B cell (primary cell): ENCODE data around the gene SATL1. TPM values are rescaled to one million over a fixed set of nuclear protein-coding genes. Genes with fewer than 3 reads are reported as not detected.

ENCODE experiments used
- ATAC-seq: fragments of 200-7000 bp; cut with Tn5 transposase; one replicate; pipeline ENCODE4 v1.10.0; 2021; ENCODE audit warnings: low read depth, mild to moderate bottlenecking, moderate number of reproducible peaks, moderate library complexity
- CTCF ChIA-PET: fragments of 350-600 bp; sonication (Branson Sonifier 250); formaldehyde crosslinking; loops from one replicate; lab custom pipeline; 2021; ENCODE audit warnings: antibody characterized with exemption, inconsistent platforms; lab: Charles Lee
- POLR2A ChIA-PET: fragments of 350-600 bp; sonication (Branson Sonifier 250); formaldehyde crosslinking; loops from one replicate; lab custom pipeline; 2021; ENCODE audit warnings: antibody characterized with exemption; lab: Charles Lee
- DNase-seq: peaks from one replicate; pipeline ENCODE4 v3.0.0; 2013
- H2AFZ ChIP-seq: 2 replicates; pipeline ENCODE4 v1.6.1; 2012; ENCODE audit warnings: mild to moderate bottlenecking, low read depth, low read length; ENCODE audit not compliant: insufficient read depth, poor library complexity, severe bottlenecking
- H3K27ac ChIP-seq, 2 donors: 1 replicate in 1 of 2; 2 replicates in 1 of 2; pipeline ENCODE4 v1.5.1; 2012 to 2013; ENCODE audit warnings: low read length in 2 of 2, mild to moderate bottlenecking in 2 of 2, moderate library complexity in 1 of 2
- H3K27me3 ChIP-seq, 4 experiments: fragments of 200-600 bp in 1 of 4; sonication (generic) in 1 of 4; replicated peaks in 1 of 4; 1 replicate in 2 of 4; 2 replicates in 2 of 4; pipeline versions ENCODE4 v1.6.1 to v1.7.0; 2013 to 2016; ENCODE audit warnings: low read length in 3 of 4, mild to moderate bottlenecking in 2 of 4, mixed read lengths in 1 of 4, moderate library complexity in 1 of 4; ENCODE audit not compliant: insufficient read depth in 4 of 4, control insufficient read depth in 3 of 4; ENCODE audit errors: control extremely low read depth in 1 of 4
- H3K36me3 ChIP-seq, 2 experiments: replicated peaks in 1 of 2; 1 replicate in 1 of 2; 2 replicates in 1 of 2; pipeline versions ENCODE4 v1.6.1 to v1.7.1; 2013; ENCODE audit warnings: low read length in 1 of 2; ENCODE audit not compliant: insufficient read depth in 2 of 2, control insufficient read depth in 1 of 2; ENCODE audit errors: control extremely low read depth in 1 of 2, extremely low read depth in 1 of 2
- H3K4me1 ChIP-seq, 2 donors: fragments of 200-600 bp in 1 of 2; sonication (generic) in 1 of 2; 1 replicate in 1 of 2; 2 replicates in 1 of 2; pipeline versions ENCODE4 v1.5.1 to v1.6.1; 2013 to 2017; ENCODE audit warnings: low read length in 2 of 2; ENCODE audit not compliant: control insufficient read depth in 2 of 2, insufficient read depth in 2 of 2
- H3K4me2 ChIP-seq: replicated peaks from 2 replicates; pipeline ENCODE3; 2012; ENCODE audit warnings: mild to moderate bottlenecking, low read depth, low read length; ENCODE audit not compliant: poor library complexity, severe bottlenecking
- H3K4me3 ChIP-seq, 5 experiments: fragments of 200-600 bp in 1 of 5; sonication (generic) in 1 of 5; 1 replicate in 3 of 5; 2 replicates in 2 of 5; pipeline versions ENCODE4 v1.5.1 to v1.7.0; 2011 to 2016; ENCODE audit warnings: low read length in 4 of 5, mild to moderate bottlenecking in 4 of 5, low read depth in 2 of 5, control low read depth in 1 of 5, moderate library complexity in 1 of 5; ENCODE audit not compliant: insufficient read depth in 1 of 5; ENCODE audit errors: control extremely low read depth in 1 of 5, extremely low read depth in 1 of 5
- H3K79me2 ChIP-seq: fragments of 200-600 bp; sonication (generic); one replicate; pipeline ENCODE4 v1.6.0; 2016; ENCODE audit warnings: low read length; ENCODE audit not compliant: control insufficient read depth, insufficient read depth
- H3K9ac ChIP-seq: fragments of 200-600 bp; sonication (generic); 2 replicates; pipeline ENCODE4 v1.6.1; 2017; ENCODE audit warnings: mild to moderate bottlenecking, low read length, moderate library complexity
- H3K9me3 ChIP-seq, 3 donors: one replicate each; pipeline versions ENCODE4 v1.6.1 to v1.7.1; 2013; ENCODE audit warnings: low read length in 2 of 3; ENCODE audit not compliant: control insufficient read depth in 2 of 3, insufficient read depth in 1 of 3; ENCODE audit errors: control extremely low read depth in 1 of 3
- H4K20me1 ChIP-seq: 2 replicates; pipeline ENCODE4 v1.6.0; 2012; ENCODE audit warnings: mild to moderate bottlenecking, low read length; ENCODE audit not compliant: insufficient read depth, control insufficient read depth, poor library complexity, severe bottlenecking
- H3K27ac Mint-ChIP-seq: one replicate; pipeline ENCODE4 v1.8.0; 2021; ENCODE audit warnings: mixed read lengths
- H3K27me3 Mint-ChIP-seq: one replicate; pipeline ENCODE4 v1.8.0; 2021; ENCODE audit warnings: mixed read lengths
- H3K4me1 Mint-ChIP-seq: one replicate; pipeline ENCODE4 v1.8.0; 2021; ENCODE audit warnings: mixed read lengths
- H3K4me3 Mint-ChIP-seq: one replicate; pipeline ENCODE4 v1.8.0; 2021; ENCODE audit warnings: mixed read lengths
- H3K9me3 Mint-ChIP-seq: one replicate; pipeline ENCODE4 v1.8.0; 2022; ENCODE audit warnings: mixed read lengths; ENCODE audit not compliant: insufficient read depth
- EZH2 ChIP-seq: IDR thresholded peaks from 2 replicates; pipeline ENCODE4 v1.6.1; 2012; ENCODE audit warnings: borderline replicate concordance, low read depth, mild to moderate bottlenecking, moderate library complexity, low read length; ENCODE audit not compliant: insufficient read depth, poor library complexity, severe bottlenecking
- WGBS: methylation state at CpG from one replicate; pipeline ENCODE4 v1.1.5; 2013; ENCODE audit warnings: missing lambda C conversion rate; ENCODE audit not compliant: insufficient coverage; 5-methylcytosine and 5-hydroxymethylcytosine counted together
- intact Hi-C: fragments of 100-400 bp; cut with micrococcal nuclease; formaldehyde crosslinking; loops from one replicate; pipeline ENCODE4 v1.10.0; 2022
- polyA plus RNA-seq: library from polyadenylated mRNA; depleted of rRNA; stranded (reverse); fragments of >200 nt; gene quantifications from 2 replicates; pipeline ENCODE4 v1.2.3, GENCODE V29; 2012
- total RNA-seq, 2 donors: library from RNA; stranded (reverse); fragments of 120-200 nt in 1 of 2; gene quantifications; 1 replicate in 1 of 2; 2 replicates in 1 of 2; pipeline versions ENCODE4 v1.2.3 to v1.2.4, GENCODE V29; 2013 to 2022
- TF ChIP-seq, protein P1 (sequence below): fragments of 200-600 bp; IDR thresholded peaks from one replicate; pipeline ENCODE4 v1.8.0; 2022; ENCODE audit warnings: antibody characterized with exemption, mild to moderate bottlenecking

SATL1 gene
- total and polyA plus RNA-seq, 2 donors (not counting 1 experiment from before 2014, with no cell fraction given): 0.04 TPM; not detected in 1

DNA sequence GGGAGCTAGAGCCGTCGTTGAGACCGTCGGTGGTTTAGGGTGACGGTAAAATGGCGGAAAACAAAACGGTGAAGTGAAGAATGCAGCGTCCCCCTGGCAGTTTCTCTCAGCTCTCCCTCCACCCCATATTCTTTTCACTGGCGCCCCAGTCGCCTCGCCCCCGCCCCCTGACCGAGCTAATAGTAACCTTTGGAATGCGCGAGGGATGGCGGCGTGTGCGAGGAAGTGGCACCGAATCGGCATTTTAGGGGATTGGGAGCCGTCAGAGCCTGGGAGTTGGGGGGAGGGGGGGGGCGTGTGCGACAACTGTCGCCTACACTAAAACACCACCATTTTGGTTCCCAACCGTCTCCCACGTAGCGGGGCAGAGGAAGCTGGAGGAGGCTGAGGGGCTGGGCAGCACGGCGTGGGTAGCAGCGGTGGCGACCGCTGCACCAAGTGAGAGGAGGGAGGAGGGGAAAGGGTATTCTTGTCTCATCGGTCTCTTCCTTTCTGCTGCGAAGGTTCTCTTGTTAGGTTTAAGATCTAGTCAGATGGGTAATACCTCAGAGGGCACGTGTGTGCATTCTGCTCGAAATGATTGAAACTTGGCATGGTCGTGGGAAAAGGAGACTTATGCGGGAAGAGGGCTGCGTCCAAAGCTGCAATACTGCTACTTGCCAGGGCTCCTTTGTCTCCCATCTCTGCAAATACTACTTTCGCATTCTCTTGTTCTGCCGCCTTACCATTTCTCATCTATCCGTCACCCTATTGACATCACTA is 1.1 kb upstream of the SATL1 start:
- no peaks in the 10 kb centered on the region for H4K20me1 ChIP-seq
- no peaks in the 10 kb centered on the region for H3K27me3 ChIP-seq
- H3K4me2 ChIP-seq: peak overlapping the region; percentile 71
- 0% methylated on average over 8 of the region's 42 CpGs for WGBS
- ATAC-seq (peak; percentile 46), DNase-seq (peak; percentile 29)
- Mint-ChIP-seq H3K9me3 (no peaks in the 10 kb centered on the region), H3K27ac (peak overlapping the region; percentile 87), H3K4me3 (peak overlapping the region; percentile 99), H3K27me3 (no peaks in the 10 kb centered on the region), H3K4me1 (peaks cover 16% of the 10 kb centered on the region)
- ChIA-PET POLR2A (interaction anchor here (0.6 kb wide), 1 partner anchor 54 kb away, joined by 5 read pairs; no protein-coding TSS in a partner anchor), CTCF (interaction anchor here (0.7 kb wide), 1 partner anchor 200 kb away, joined by 4 read pairs; no protein-coding TSS in a partner anchor)
- peak overlapping the region; percentile 38 to 57 for H3K27ac ChIP-seq
- H3K79me2 ChIP-seq: no peaks in the 10 kb centered on the region
- no peaks in the 10 kb centered on the region for H3K9me3 ChIP-seq
- H3K9ac ChIP-seq: peak overlapping the region; percentile 72
- peaks cover 3 to 6% of the 10 kb centered on the region in 2 donors for H3K4me1 ChIP-seq
- H3K36me3 ChIP-seq: no peaks in the 10 kb centered on the region
- peak overlapping the region; percentile 78 for H2AFZ ChIP-seq
- TF ChIP-seq EZH2: no peak
- TF ChIP-seq, protein P1, sequence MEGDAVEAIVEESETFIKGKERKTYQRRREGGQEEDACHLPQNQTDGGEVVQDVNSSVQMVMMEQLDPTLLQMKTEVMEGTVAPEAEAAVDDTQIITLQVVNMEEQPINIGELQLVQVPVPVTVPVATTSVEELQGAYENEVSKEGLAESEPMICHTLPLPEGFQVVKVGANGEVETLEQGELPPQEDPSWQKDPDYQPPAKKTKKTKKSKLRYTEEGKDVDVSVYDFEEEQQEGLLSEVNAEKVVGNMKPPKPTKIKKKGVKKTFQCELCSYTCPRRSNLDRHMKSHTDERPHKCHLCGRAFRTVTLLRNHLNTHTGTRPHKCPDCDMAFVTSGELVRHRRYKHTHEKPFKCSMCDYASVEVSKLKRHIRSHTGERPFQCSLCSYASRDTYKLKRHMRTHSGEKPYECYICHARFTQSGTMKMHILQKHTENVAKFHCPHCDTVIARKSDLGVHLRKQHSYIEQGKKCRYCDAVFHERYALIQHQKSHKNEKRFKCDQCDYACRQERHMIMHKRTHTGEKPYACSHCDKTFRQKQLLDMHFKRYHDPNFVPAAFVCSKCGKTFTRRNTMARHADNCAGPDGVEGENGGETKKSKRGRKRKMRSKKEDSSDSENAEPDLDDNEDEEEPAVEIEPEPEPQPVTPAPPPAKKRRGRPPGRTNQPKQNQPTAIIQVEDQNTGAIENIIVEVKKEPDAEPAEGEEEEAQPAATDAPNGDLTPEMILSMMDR: no peak
- H3K4me3 ChIP-seq: peak overlapping the region; percentile 52 to 81 (median 71)
- intact Hi-C loops: no loop called here

DNA sequence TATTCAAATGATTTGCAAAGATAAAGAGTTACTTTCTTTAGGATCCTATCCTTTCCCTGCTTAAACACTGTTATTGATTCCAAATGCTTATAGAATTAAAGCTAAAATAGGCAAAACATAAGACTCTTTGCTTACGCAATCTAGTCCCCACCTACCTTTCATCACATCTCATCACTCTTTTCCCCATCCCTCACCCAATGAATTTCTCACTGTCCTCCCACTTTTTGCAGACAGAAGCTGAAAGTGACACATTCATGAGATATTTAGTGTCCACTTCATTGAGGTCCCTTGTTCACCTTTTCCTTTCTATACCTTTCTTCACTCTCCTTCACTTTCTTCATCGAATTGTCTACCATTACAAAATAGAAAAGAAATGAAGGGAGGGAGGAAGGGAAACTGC is 424 bp downstream of the SATL1 start:
- intact Hi-C loops: no loop called here
- peak overlapping the region; percentile 72 for H3K9ac ChIP-seq

More for the DNA sequence above, 424 bp downstream of the SATL1 start:
- Mint-ChIP-seq H3K9me3 (peaks cover 2% of the 10 kb centered on the region), H3K4me1 (peaks cover 16% of the 10 kb centered on the region), H3K27ac (no peak overlapping the region), H3K4me3 (peak overlapping the region; percentile 99), H3K27me3 (no peaks in the 10 kb centered on the region)
- H3K4me3 ChIP-seq: peak overlapping the region in 2 of 5 experiments; percentile 71 to 72
- DNase-seq (peak; percentile 10), ATAC-seq (no peak)
- H3K27me3 ChIP-seq: no peaks in the 10 kb centered on the region
- H3K9me3 ChIP-seq: no peaks in the 10 kb centered on the region
- no peaks in the 10 kb centered on the region for H4K20me1 ChIP-seq
- ChIA-PET CTCF (no interaction called here), POLR2A (no interaction called here)
- no peaks in the 10 kb centered on the region for H3K36me3 ChIP-seq
- no peak overlapping the region for H3K27ac ChIP-seq
- no peaks in the 10 kb centered on the region for H3K79me2 ChIP-seq
- TF ChIP-seq, protein P1: no peak
- no peak for TF ChIP-seq EZH2
- peak overlapping the region; percentile 78 for H2AFZ ChIP-seq
- H3K4me2 ChIP-seq: peak overlapping the region; percentile 71
- WGBS: 60% methylated on average over 1 of the region's 2 CpGs
- peaks cover 3 to 6% of the 10 kb centered on the region in 2 donors for H3K4me1 ChIP-seq
